Sigmoid colon (tissue), 4 donors: ENCODE data around the gene CDRT15L2.
"Not testable (repeated sequence)": the region's sequence is repeated elsewhere in the genome, so short reads cannot be mapped to it uniquely, and the experiment has no call there.

ENCODE experiments used
- POLR2AphosphoS5 ChIP-seq, 4 donors: sonication (generic); formaldehyde crosslinking; IDR thresholded peaks; one replicate each; pipeline ENCODE4 v1.6.1; 2017; ENCODE audit warnings: antibody characterized with exemption in 4 of 4
- TF ChIP-seq, protein P1 (sequence below), 4 experiments: fragments of 450-650 bp in 3 of 4; fragments of 200-600 bp in 1 of 4; IDR thresholded peaks; one replicate each; pipeline ENCODE4 v1.5.1; 2016 to 2019; ENCODE audit warnings: antibody characterized with exemption in 4 of 4, mild to moderate bottlenecking in 3 of 4, moderate library complexity in 2 of 4

DNA sequence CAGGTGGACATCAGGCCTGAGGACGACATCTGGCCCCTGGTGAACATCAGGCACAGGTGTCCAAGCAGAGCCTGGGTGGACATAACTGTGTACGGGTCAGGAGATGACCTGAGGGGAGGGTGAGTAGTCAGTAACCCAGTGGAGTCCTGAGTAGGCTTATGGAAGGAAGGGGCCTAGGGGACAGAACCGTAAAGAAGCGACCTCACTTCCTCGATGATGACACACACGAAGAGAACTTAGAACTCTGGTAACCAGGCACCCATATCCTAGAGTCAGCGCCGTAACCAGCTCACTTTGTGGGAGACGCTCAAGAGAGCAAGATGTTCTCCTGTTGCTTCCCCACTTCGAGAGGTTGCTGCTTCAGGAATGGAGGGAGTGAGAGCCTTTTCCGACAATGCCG lies at the start of gene CDRT15L2:
- TF ChIP-seq, protein P1, sequence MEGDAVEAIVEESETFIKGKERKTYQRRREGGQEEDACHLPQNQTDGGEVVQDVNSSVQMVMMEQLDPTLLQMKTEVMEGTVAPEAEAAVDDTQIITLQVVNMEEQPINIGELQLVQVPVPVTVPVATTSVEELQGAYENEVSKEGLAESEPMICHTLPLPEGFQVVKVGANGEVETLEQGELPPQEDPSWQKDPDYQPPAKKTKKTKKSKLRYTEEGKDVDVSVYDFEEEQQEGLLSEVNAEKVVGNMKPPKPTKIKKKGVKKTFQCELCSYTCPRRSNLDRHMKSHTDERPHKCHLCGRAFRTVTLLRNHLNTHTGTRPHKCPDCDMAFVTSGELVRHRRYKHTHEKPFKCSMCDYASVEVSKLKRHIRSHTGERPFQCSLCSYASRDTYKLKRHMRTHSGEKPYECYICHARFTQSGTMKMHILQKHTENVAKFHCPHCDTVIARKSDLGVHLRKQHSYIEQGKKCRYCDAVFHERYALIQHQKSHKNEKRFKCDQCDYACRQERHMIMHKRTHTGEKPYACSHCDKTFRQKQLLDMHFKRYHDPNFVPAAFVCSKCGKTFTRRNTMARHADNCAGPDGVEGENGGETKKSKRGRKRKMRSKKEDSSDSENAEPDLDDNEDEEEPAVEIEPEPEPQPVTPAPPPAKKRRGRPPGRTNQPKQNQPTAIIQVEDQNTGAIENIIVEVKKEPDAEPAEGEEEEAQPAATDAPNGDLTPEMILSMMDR (IDR thresholded peaks at IDR 0.05), result not testable (repeated sequence)
- not testable (repeated sequence) for TF ChIP-seq POLR2AphosphoS5 (IDR thresholded peaks at IDR 0.05)
